ENCODE data around the gene APOL2.
"Not testable (repeated sequence)": the region's sequence is repeated elsewhere in the genome, so short reads cannot be mapped to it uniquely, and the experiment has no call there.

APOL2 gene

DNA sequence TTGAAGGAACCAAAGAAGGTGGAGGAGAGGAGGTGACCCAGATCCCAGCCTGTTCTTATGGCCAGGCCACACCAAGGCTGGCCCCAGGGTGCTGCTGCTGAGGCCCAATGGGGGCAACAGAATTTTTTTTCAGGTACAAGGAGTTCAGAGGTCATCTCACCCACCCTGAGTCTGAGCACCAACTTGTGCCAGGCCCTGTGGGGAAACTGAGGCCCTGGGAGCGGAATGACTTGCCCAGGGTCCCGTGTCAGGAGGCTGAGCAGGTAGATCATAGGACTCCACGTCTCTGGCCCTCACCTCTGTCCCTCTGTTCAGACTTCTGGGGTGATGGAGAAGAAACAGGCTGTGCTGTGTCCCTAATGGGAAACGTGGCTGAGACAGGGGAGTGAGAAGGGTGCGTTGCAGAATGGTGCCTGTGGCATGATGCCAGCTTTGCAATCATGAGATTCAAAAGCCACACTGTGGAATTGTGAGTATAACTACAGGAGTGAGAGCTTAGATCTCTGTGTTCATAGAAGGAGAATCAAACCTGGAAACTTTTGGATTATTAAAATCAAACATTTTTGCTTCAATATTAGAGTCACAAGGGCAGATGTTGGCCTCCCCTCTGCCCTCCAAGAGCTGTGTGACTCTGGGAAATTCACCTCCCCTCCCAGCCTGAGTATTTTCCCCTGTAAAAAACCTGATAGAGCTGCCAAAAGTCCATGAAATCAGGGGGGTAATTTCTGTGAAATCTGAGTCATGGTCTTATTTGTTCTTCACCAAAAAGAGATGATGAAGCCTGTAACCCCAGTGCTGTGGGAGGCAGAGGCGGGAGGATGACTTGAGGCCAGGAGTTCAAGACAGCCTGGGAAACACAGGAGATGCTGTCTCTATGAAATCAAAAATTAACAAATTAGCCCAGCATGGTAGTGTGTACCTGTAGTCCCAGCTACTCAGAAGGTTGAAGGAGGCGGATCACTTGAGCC is 14.5 kb upstream of the APOL2 start:
- peak overlapping the region in 1 of 2 donors; percentile 51 for H3K4me3 ChIP-seq (replicated peaks in 1 of 2; ENCODE audit: low read depth in 2 of 2, low read length in 2 of 2)
- peak; percentile 44 to 47 for DNase-seq (ENCODE audit: low read depth in 2 of 2)
- TF ChIP-seq, protein P1, sequence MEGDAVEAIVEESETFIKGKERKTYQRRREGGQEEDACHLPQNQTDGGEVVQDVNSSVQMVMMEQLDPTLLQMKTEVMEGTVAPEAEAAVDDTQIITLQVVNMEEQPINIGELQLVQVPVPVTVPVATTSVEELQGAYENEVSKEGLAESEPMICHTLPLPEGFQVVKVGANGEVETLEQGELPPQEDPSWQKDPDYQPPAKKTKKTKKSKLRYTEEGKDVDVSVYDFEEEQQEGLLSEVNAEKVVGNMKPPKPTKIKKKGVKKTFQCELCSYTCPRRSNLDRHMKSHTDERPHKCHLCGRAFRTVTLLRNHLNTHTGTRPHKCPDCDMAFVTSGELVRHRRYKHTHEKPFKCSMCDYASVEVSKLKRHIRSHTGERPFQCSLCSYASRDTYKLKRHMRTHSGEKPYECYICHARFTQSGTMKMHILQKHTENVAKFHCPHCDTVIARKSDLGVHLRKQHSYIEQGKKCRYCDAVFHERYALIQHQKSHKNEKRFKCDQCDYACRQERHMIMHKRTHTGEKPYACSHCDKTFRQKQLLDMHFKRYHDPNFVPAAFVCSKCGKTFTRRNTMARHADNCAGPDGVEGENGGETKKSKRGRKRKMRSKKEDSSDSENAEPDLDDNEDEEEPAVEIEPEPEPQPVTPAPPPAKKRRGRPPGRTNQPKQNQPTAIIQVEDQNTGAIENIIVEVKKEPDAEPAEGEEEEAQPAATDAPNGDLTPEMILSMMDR (IDR thresholded peaks at IDR 0.05; ENCODE audit: low read depth, low read length): no peak

- DNase-seq (ENCODE audit: low read depth in 2 of 2): peak; percentile 39 to 69
- H3K4me3 ChIP-seq (replicated peaks in 1 of 2; ENCODE audit: low read depth in 2 of 2, low read length in 2 of 2): peak within 1 kb of the TSS in 1 of 2 donors; percentile 51
- TF ChIP-seq, protein P1 (IDR thresholded peaks at IDR 0.05; ENCODE audit: low read depth, low read length): no peak
Observed at GRCh38 chr22:36252754-36253522, 13.6 kb upstream of the APOL2 start, which contains the start of gene APOL1. TSS of gene APOL1 (plus strand) at chr22:36253133. CDS start at chr22:36254956, 1,823 bp downstream.

DNA sequence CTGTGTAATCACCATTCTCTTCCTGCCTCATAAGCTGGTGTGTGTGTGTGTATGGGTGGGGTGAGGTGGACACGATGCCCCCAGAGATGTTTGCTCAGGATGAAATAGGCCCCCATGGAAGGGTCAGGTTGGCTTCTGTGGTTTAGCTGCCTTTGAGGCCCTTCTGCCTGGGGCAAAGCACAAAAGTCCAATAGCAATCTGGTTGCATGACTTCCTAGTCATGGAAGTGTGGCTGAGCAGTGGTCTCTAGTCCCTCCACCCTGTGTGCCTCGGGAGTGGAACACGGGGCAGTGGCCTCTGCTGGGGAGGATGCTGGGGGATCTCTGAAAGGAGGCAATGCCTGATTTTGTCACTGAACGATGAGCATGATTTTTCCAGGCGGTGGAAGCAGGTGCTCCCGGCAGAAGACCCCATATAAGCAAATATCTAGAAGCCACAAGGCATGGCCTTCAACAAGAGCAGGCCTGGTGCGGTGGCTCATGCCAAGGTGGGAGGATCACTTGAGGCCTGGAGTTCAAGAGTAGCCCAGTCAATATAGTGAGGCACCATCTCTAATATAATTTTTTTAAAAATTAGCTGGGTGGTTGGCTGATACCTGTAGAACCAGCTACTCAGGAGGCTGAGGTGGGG is 12.8 kb upstream of the APOL2 start:
- not testable (repeated sequence) for H3K4me3 ChIP-seq (replicated peaks in 1 of 2; ENCODE audit: low read depth in 2 of 2, low read length in 2 of 2); DNase-seq (ENCODE audit: low read depth in 2 of 2)

- DNase-seq (ENCODE audit: low read depth in 2 of 2); H3K4me3 ChIP-seq (replicated peaks in 1 of 2; ENCODE audit: low read depth in 2 of 2, low read length in 2 of 2): not testable (repeated sequence)
Observed at GRCh38 chr22:36250292-36250960, 11.1 kb upstream of the APOL2 start.

DNA sequence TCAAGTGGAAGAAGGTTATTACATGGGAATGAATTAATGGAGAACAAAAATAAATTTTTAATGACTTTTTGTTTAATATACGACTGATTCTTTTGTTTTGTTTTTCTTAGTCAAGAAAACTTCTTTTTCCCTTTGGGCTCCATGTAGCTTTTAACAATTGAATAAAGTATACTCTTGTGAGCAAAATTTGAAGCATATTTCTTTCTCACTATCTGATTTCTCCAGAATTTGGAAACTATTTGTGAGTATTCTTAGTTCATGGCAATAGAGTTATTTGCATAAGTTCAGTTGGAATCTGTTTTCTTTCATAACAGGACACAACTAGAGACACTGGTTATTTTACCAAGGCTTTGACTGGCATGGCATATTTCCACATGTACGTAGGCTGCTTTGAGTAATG is 9.8 kb upstream of the APOL2 start:
- no peak overlapping the region for H3K4me3 ChIP-seq (replicated peaks in 1 of 2; ENCODE audit: low read depth in 2 of 2, low read length in 2 of 2)
- no peak for DNase-seq (ENCODE audit: low read depth in 2 of 2)
- TF ChIP-seq, protein P1 (IDR thresholded peaks at IDR 0.05; ENCODE audit: low read depth, low read length): no peak

- no peak overlapping the region for H3K4me3 ChIP-seq (replicated peaks in 1 of 2; ENCODE audit: low read depth in 2 of 2, low read length in 2 of 2)
- TF ChIP-seq, protein P1 (IDR thresholded peaks at IDR 0.05; ENCODE audit: low read depth, low read length): no peak
- no peak for DNase-seq (ENCODE audit: low read depth in 2 of 2)
Observed at GRCh38 chr22:36247955-36248354, 8.6 kb upstream of the APOL2 start.

- TF ChIP-seq, protein P1 (IDR thresholded peaks at IDR 0.05; ENCODE audit: low read depth, low read length): no peak
- no peak overlapping the region for H3K4me3 ChIP-seq (replicated peaks in 1 of 2; ENCODE audit: low read depth in 2 of 2, low read length in 2 of 2)
- DNase-seq (ENCODE audit: low read depth in 2 of 2): no peak
Observed at GRCh38 chr22:36246718-36247117, 7.4 kb upstream of the APOL2 start.

Data from cardiac fibroblast (primary cell).